Upper lobe of left lung (tissue), 4 donors: ENCODE data around the gene B4GALNT1.

ENCODE experiments used
- EP300 ChIP-seq, 4 donors: sonication (generic); formaldehyde crosslinking; IDR thresholded peaks; one replicate each; pipeline ENCODE4 v1.5.1; 2017; ENCODE audit warnings: antibody characterized with exemption in 4 of 4, control low read depth in 2 of 4
- TF ChIP-seq, protein P1 (sequence below), 6 experiments: fragments of 450-650 bp in 4 of 6; fragments of 200-600 bp in 2 of 6; sonication (generic) in 2 of 6; IDR thresholded peaks; one replicate each; pipeline ENCODE4 v1.5.1; 2016 to 2019; ENCODE audit warnings: antibody characterized with exemption in 6 of 6

DNA sequence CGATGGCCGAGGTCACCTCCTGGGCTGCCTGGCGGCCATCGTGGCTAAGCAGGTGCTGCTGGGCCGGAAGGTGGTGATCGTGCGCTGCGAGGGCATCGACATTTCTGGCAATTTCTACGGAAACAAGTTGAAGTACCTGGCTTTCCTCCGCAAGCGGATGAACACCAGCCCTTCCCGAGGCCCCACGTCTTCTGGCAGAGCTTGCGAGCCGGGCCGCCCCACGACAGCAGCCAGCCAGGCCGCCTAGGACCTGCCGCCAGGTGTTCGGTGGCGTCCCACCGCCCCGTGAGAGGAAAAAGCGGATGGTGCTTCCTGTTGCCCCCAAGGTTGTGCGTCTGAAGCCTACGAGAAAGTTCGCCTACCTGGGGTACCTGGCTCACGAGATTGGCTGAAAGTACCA lies 41.7 kb upstream of the B4GALNT1 start:
- no peak for TF ChIP-seq EP300 (IDR thresholded peaks at IDR 0.05)
- TF ChIP-seq, protein P1, sequence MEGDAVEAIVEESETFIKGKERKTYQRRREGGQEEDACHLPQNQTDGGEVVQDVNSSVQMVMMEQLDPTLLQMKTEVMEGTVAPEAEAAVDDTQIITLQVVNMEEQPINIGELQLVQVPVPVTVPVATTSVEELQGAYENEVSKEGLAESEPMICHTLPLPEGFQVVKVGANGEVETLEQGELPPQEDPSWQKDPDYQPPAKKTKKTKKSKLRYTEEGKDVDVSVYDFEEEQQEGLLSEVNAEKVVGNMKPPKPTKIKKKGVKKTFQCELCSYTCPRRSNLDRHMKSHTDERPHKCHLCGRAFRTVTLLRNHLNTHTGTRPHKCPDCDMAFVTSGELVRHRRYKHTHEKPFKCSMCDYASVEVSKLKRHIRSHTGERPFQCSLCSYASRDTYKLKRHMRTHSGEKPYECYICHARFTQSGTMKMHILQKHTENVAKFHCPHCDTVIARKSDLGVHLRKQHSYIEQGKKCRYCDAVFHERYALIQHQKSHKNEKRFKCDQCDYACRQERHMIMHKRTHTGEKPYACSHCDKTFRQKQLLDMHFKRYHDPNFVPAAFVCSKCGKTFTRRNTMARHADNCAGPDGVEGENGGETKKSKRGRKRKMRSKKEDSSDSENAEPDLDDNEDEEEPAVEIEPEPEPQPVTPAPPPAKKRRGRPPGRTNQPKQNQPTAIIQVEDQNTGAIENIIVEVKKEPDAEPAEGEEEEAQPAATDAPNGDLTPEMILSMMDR (IDR thresholded peaks at IDR 0.05), result no peak
